Measurements from ENCODE around the gene ABR. TPM values are rescaled to one million over a fixed set of nuclear protein-coding genes. Genes with fewer than 3 reads are reported as not detected.

Gene ABR
- total RNA-seq, 2 donors from 2014 or later = 80.7 to 82.7 TPM

GRCh38 chr17:1111599-1112443 lies 68.0 kb downstream of the ABR start:
- no peaks in the 10 kb centered on the region for H3K27me3 ChIP-seq (replicated peaks; ENCODE audit: insufficient read depth)
- H3K36me3 ChIP-seq = no peaks in the 10 kb centered on the region
- H3K27ac ChIP-seq = peak overlapping the region; percentile 45 to 88
- peaks cover 6% of the 10 kb centered on the region for H3K4me1 ChIP-seq (replicated peaks)
- no peaks in the 10 kb centered on the region for H3K9me3 ChIP-seq
- H3K4me3 ChIP-seq = no peak overlapping the region
- WGBS = 85% methylated on average over 22 of the region's 22 CpGs
- DNase-seq (ENCODE audit: low spot score) = no peak
- intact Hi-C loops (cut with DNase I) = no loop called here
- TF ChIP-seq CTCF (IDR thresholded peaks at IDR 0.05) = no peak
- no peak for TF ChIP-seq POLR2AphosphoS5 (IDR thresholded peaks at IDR 0.05)
- TF ChIP-seq POLR2A (IDR thresholded peaks at IDR 0.05) = no peak

GRCh38 chr17:1110862-1111598 lies 68.8 kb downstream of the ABR start:
- Histone ChIP-seq H3K4me1 (replicated peaks) (peaks cover 6% of the 10 kb centered on the region), H3K36me3 (no peaks in the 10 kb centered on the region)

GRCh38 chr17:1110541-1110861 lies 69.3 kb downstream of the ABR start:
- Histone ChIP-seq H3K4me3 (no peak overlapping the region), H3K4me1 (replicated peaks) (peaks cover 9% of the 10 kb centered on the region), H3K36me3 (no peaks in the 10 kb centered on the region), H3K27ac (peak overlapping the region; percentile 45 to 88), H3K9me3 (no peaks in the 10 kb centered on the region), H3K27me3 (replicated peaks; ENCODE audit: insufficient read depth) (no peaks in the 10 kb centered on the region)
- WGBS = 61% methylated on average over 3 of the region's 3 CpGs
- TF ChIP-seq POLR2A (IDR thresholded peaks at IDR 0.05) (no peak), POLR2AphosphoS5 (IDR thresholded peaks at IDR 0.05) (no peak), CTCF (IDR thresholded peaks at IDR 0.05) (no peak)
- DNase-seq (ENCODE audit: low spot score) = no peak
- intact Hi-C loops (cut with DNase I) = no loop called here

More at GRCh38 chr17:1110862-1111598, 68.8 kb downstream of the ABR start:
- Histone ChIP-seq H3K27ac (peak overlapping the region; percentile 45 to 88), H3K9me3 (no peaks in the 10 kb centered on the region), H3K27me3 (replicated peaks; ENCODE audit: insufficient read depth) (no peaks in the 10 kb centered on the region), H3K4me3 (no peak overlapping the region)
- DNase-seq (ENCODE audit: low spot score) = no peak
- 59% methylated on average over 19 of the region's 19 CpGs for WGBS
- intact Hi-C loops (cut with DNase I) = no loop called here
- TF ChIP-seq POLR2A (IDR thresholded peaks at IDR 0.05) (no peak), POLR2AphosphoS5 (IDR thresholded peaks at IDR 0.05) (no peak), CTCF (IDR thresholded peaks at IDR 0.05) (no peak)

- TF ChIP-seq CTCF (IDR thresholded peaks at IDR 0.05) (no peak), POLR2A (IDR thresholded peaks at IDR 0.05) (no peak), POLR2AphosphoS5 (IDR thresholded peaks at IDR 0.05) (no peak)
- H3K27ac ChIP-seq = peak overlapping the region; percentile 85 to 88
- peaks cover 9% of the 10 kb centered on the region for H3K4me1 ChIP-seq (replicated peaks)
- H3K36me3 ChIP-seq = no peaks in the 10 kb centered on the region
- DNase-seq (ENCODE audit: low spot score) = no peak
- H3K4me3 ChIP-seq = peak overlapping the region; percentile 63 to 65
- no peaks in the 10 kb centered on the region for H3K27me3 ChIP-seq (replicated peaks; ENCODE audit: insufficient read depth)
- intact Hi-C loops (cut with DNase I) = no loop called here
- WGBS = 23% methylated on average over 26 of the region's 34 CpGs
- no peaks in the 10 kb centered on the region for H3K9me3 ChIP-seq
Observed at GRCh38 chr17:1109606-1110540, 69.9 kb downstream of the ABR start.

Data from prostate gland (tissue), 2 donors.